Endothelial cell (in vitro differentiated cells): ENCODE measurements around the gene CRACDL. TPM values are rescaled to one million over a fixed set of nuclear protein-coding genes. Genes with fewer than 3 reads are reported as not detected.

Experiments used
- DNase-seq: peaks from one replicate; pipeline ENCODE4 v3.0.0; 2021; ENCODE audit warnings: low spot score
- H3K27ac Mint-ChIP-seq: one replicate; pipeline ENCODE4 v1.8.0; 2021; ENCODE audit warnings: mixed read lengths, inconsistent platforms; ENCODE audit not compliant: unreplicated experiment
- H3K27me3 Mint-ChIP-seq: one replicate; pipeline ENCODE4 v1.8.0; 2021; ENCODE audit warnings: mild to moderate bottlenecking, moderate library complexity, mixed read lengths, inconsistent platforms; ENCODE audit not compliant: unreplicated experiment
- H3K36me3 Mint-ChIP-seq: one replicate; pipeline ENCODE4 v1.8.0; 2021; ENCODE audit warnings: mild to moderate bottlenecking, low read depth, mixed read lengths, inconsistent platforms; ENCODE audit not compliant: unreplicated experiment
- H3K4me1 Mint-ChIP-seq: one replicate; pipeline ENCODE4 v1.8.0; 2021; ENCODE audit warnings: mild to moderate bottlenecking, mixed read lengths, inconsistent platforms; ENCODE audit not compliant: unreplicated experiment
- H3K4me3 Mint-ChIP-seq: one replicate; pipeline ENCODE4 v1.8.0; 2021; ENCODE audit warnings: mild to moderate bottlenecking, mixed read lengths, inconsistent platforms; ENCODE audit not compliant: unreplicated experiment
- H3K9me3 Mint-ChIP-seq: one replicate; pipeline ENCODE4 v1.8.0; 2021; ENCODE audit warnings: mixed read lengths, inconsistent platforms; ENCODE audit not compliant: unreplicated experiment
- total RNA-seq: library from RNA; stranded (reverse); fragmentation: NEBNext Ultra II Directional; extraction: Animal tissue kit (Norgen Biotek cat#: 25700); gene quantifications from one replicate; pipeline ENCODE4 v1.2.1, GENCODE V29; 2021; ENCODE audit not compliant: unreplicated experiment
- TF ChIP-seq, protein P1 (sequence below): fragments of 200-600 bp; sonication (generic); IDR thresholded peaks from one replicate; pipeline ENCODE4 v1.5.0; 2021; ENCODE audit warnings: antibody characterized with exemption; ENCODE audit not compliant: unreplicated experiment

The CRACDL gene
- total RNA-seq, 1 donor from 2014 or later = 3.3 TPM

GRCh38 chr2:98819231-98819766, 116.7 kb downstream of the CRACDL start:
- Mint-ChIP-seq H3K27me3 (peaks cover 4% of the 10 kb centered on the region), H3K4me3 (no peak overlapping the region), H3K36me3 (peaks cover 3% of the 10 kb centered on the region), H3K9me3 (no peaks in the 10 kb centered on the region), H3K27ac (no peak overlapping the region), H3K4me1 (peaks cover 17% of the 10 kb centered on the region)
- no peak for DNase-seq
- TF ChIP-seq, protein P1, sequence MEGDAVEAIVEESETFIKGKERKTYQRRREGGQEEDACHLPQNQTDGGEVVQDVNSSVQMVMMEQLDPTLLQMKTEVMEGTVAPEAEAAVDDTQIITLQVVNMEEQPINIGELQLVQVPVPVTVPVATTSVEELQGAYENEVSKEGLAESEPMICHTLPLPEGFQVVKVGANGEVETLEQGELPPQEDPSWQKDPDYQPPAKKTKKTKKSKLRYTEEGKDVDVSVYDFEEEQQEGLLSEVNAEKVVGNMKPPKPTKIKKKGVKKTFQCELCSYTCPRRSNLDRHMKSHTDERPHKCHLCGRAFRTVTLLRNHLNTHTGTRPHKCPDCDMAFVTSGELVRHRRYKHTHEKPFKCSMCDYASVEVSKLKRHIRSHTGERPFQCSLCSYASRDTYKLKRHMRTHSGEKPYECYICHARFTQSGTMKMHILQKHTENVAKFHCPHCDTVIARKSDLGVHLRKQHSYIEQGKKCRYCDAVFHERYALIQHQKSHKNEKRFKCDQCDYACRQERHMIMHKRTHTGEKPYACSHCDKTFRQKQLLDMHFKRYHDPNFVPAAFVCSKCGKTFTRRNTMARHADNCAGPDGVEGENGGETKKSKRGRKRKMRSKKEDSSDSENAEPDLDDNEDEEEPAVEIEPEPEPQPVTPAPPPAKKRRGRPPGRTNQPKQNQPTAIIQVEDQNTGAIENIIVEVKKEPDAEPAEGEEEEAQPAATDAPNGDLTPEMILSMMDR = no peak

DNA sequence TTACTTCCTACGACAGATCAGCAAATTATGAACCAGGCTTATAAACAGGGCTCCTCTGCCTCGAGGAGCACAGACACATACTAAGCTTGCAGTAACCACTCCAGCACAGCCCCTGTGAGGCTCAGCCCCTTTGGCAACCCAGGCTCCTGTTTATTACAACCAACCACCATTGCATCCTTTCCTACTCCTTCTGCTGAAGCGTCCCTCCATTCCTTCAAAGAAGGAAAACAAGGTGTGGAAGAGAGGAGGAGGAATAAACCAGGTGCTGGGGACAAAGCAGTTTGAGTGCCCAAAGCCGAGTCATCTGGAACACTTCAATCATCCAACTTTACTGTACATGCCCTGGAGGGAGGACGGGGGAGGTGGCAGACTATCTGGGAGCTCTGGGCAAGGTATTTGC, 117.9 kb downstream of the CRACDL start:
- no peak for DNase-seq

DNA sequence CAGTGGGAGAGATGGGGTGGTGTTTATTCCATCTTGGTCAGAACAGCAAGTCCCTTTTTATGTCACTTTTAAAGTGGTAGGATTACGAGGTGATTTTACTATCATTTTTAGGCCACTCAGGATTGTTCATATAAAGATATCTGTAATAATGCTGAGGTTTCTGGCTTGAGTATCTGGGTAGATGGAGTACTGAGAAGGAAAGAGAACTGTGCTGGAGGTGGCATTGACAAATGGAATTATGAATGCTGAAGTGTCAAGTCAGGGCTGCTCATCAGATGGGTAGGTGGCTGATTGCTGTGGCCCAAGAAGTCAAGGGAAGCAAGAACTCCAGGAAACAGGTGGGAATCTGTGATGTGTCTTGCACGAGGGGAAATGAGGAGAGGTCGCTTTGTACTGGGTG, 119.7 kb downstream of the CRACDL start:
- TF ChIP-seq, protein P1 = no peak
- Mint-ChIP-seq H3K4me3 (no peak overlapping the region), H3K27me3 (no peaks in the 10 kb centered on the region), H3K4me1 (peaks cover 6% of the 10 kb centered on the region), H3K9me3 (no peaks in the 10 kb centered on the region), H3K36me3 (no peaks in the 10 kb centered on the region), H3K27ac (no peak overlapping the region)
- no peak for DNase-seq

More for the DNA sequence above, 117.9 kb downstream of the CRACDL start:
- Mint-ChIP-seq H3K27me3 (no peaks in the 10 kb centered on the region), H3K36me3 (no peaks in the 10 kb centered on the region), H3K4me3 (no peak overlapping the region), H3K4me1 (peaks cover 6% of the 10 kb centered on the region), H3K9me3 (no peaks in the 10 kb centered on the region), H3K27ac (no peak overlapping the region)
- TF ChIP-seq, protein P1 = no peak

- Mint-ChIP-seq H3K36me3 (no peaks in the 10 kb centered on the region), H3K27me3 (no peaks in the 10 kb centered on the region), H3K4me1 (peaks cover 6% of the 10 kb centered on the region), H3K27ac (no peak overlapping the region), H3K9me3 (no peaks in the 10 kb centered on the region), H3K4me3 (no peak overlapping the region)
- TF ChIP-seq, protein P1 = no peak
- no peak for DNase-seq
These were observed 120.2 kb downstream of the CRACDL start for GRCh38 chr2:98815795-98816194.

GRCh38 chr2:98811766-98812165, 124.3 kb downstream of the CRACDL start:
- TF ChIP-seq, protein P1 = no peak
- DNase-seq = no peak
- Mint-ChIP-seq H3K27ac (no peak overlapping the region), H3K27me3 (no peaks in the 10 kb centered on the region), H3K4me1 (peaks cover 6% of the 10 kb centered on the region), H3K9me3 (no peaks in the 10 kb centered on the region), H3K36me3 (no peaks in the 10 kb centered on the region), H3K4me3 (no peak overlapping the region)
